ENCODE data around the gene APOM.

The APOM gene

GRCh38 chr6:31640612-31641011, 15.1 kb upstream of the APOM start:
- H2AFZ ChIP-seq (ENCODE audit: low read length) = no peak overlapping the region
- H4K20me1 ChIP-seq (ENCODE audit: insufficient read depth, low read length) = no peaks in the 10 kb centered on the region
- no peaks in the 10 kb centered on the region for H3K4me1 ChIP-seq (ENCODE audit: insufficient read depth, low read length, severe bottlenecking)
- H3K9me2 ChIP-seq (ENCODE audit: low read depth, low read length) = no peaks in the 10 kb centered on the region
- peaks cover 96% of the 10 kb centered on the region for H3K36me3 ChIP-seq (ENCODE audit: insufficient read depth, low read length)
- no peak overlapping the region for H3K27ac ChIP-seq (ENCODE audit: low read depth, low read length, poor library complexity, severe bottlenecking)
- peaks cover 4% of the 10 kb centered on the region; the same call in 1 of the 2 replicates for H3F3A ChIP-seq (ENCODE audit: insufficient read depth, low read length)
- no peaks in the 10 kb centered on the region for H3K9me3 ChIP-seq (ENCODE audit: low read length)
- H3K4me2 ChIP-seq (ENCODE audit: low read length) = no peak overlapping the region
- no peak overlapping the region for H3K9ac ChIP-seq (ENCODE audit: low read length)
- H3K4me3 ChIP-seq (ENCODE audit: low read depth, low read length, poor library complexity, severe bottlenecking) = no peak overlapping the region
- H3K27me3 ChIP-seq (ENCODE audit: insufficient read depth, low read length) = no peaks in the 10 kb centered on the region
- TF ChIP-seq EZH2 (IDR thresholded peaks at IDR 0.05; ENCODE audit: borderline replicate concordance, low read length) = no peak
- TF ChIP-seq, protein P1, sequence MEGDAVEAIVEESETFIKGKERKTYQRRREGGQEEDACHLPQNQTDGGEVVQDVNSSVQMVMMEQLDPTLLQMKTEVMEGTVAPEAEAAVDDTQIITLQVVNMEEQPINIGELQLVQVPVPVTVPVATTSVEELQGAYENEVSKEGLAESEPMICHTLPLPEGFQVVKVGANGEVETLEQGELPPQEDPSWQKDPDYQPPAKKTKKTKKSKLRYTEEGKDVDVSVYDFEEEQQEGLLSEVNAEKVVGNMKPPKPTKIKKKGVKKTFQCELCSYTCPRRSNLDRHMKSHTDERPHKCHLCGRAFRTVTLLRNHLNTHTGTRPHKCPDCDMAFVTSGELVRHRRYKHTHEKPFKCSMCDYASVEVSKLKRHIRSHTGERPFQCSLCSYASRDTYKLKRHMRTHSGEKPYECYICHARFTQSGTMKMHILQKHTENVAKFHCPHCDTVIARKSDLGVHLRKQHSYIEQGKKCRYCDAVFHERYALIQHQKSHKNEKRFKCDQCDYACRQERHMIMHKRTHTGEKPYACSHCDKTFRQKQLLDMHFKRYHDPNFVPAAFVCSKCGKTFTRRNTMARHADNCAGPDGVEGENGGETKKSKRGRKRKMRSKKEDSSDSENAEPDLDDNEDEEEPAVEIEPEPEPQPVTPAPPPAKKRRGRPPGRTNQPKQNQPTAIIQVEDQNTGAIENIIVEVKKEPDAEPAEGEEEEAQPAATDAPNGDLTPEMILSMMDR (IDR thresholded peaks at IDR 0.05; ENCODE audit: low read length) = no peak
- no peaks in the 10 kb centered on the region for H3K79me2 ChIP-seq (ENCODE audit: insufficient read depth, low read length)

DNA sequence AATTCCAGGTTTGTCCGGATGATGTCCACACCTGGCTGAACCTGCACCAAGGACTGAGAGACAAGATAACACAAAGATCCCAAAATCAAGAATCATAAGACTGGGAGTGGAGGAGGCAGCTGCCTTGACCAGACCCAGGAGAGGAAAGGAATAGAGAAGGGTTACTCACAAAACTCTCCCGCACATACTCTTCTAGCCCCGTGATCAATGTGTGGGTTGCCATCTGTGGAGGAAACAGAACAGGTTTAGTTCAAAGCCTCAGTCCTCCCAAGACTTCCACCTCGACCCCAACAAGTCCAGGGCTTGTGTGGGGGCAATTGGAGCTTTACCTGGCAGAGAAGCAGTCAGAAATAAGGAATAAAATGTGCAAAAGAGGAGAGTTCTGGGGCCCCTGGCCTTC, 14.3 kb upstream of the APOM start:
- no peaks in the 10 kb centered on the region for H3K79me2 ChIP-seq (ENCODE audit: insufficient read depth, low read length)
- H3F3A ChIP-seq (ENCODE audit: insufficient read depth, low read length) = peaks cover 4% of the 10 kb centered on the region; the same call in 1 of the 2 replicates
- no peak overlapping the region for H2AFZ ChIP-seq (ENCODE audit: low read length)
- no peak overlapping the region for H3K4me2 ChIP-seq (ENCODE audit: low read length)
- no peaks in the 10 kb centered on the region for H3K4me1 ChIP-seq (ENCODE audit: insufficient read depth, low read length, severe bottlenecking)
- no peaks in the 10 kb centered on the region for H3K9me3 ChIP-seq (ENCODE audit: low read length)
- no peak for TF ChIP-seq EZH2 (IDR thresholded peaks at IDR 0.05; ENCODE audit: borderline replicate concordance, low read length)
- TF ChIP-seq, protein P1 (IDR thresholded peaks at IDR 0.05; ENCODE audit: low read length) = no peak
- no peak overlapping the region for H3K4me3 ChIP-seq (ENCODE audit: low read depth, low read length, poor library complexity, severe bottlenecking)
- no peaks in the 10 kb centered on the region for H3K27me3 ChIP-seq (ENCODE audit: insufficient read depth, low read length)
- no peaks in the 10 kb centered on the region for H4K20me1 ChIP-seq (ENCODE audit: insufficient read depth, low read length)
- peaks cover 96% of the 10 kb centered on the region for H3K36me3 ChIP-seq (ENCODE audit: insufficient read depth, low read length)
- H3K27ac ChIP-seq (ENCODE audit: low read depth, low read length, poor library complexity, severe bottlenecking) = no peak overlapping the region
- no peak overlapping the region for H3K9ac ChIP-seq (ENCODE audit: low read length)
- no peaks in the 10 kb centered on the region for H3K9me2 ChIP-seq (ENCODE audit: low read depth, low read length)

DNA sequence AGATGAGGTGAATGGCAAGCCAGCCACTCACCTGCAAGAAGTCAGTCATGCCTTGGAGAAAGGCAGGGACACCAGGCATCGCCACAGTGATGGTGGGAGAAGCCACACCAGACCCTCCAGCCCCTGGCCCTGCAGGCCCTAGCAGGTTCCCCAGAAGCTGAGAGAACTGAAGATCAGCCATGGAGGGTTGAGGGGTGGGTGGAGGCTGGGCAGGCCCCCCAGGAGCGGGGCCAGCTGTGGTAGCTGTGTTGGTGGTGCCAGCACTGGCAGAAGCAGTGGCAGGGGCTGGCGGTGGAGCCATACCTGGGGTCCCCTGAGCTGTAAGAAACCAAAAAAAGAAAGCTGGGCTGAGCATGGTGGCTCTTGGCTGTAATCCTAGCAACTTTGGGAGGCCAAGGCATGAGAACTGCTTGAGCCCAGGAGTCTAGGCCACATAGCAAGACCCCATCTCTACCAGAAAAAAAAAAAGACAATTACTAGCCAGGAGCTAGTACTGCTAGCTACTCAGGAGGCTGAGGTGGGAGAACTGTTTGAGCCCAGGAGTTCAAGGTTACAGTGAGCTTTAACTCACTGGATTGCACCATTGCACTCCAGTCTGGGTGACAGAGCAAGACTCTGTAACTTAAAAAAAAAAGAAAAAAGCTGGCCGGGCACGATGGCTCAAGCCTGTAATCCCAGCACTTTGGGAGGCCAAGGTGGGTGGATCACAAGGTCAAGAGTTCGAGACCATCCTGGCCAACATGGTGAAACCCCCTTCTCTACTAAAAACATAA, 12.7 kb upstream of the APOM start:
- Histone ChIP-seq H3K27me3 (ENCODE audit: insufficient read depth, low read length) (no peaks in the 10 kb centered on the region), H3K9me2 (ENCODE audit: low read depth, low read length) (no peaks in the 10 kb centered on the region), H3K4me2 (ENCODE audit: low read length) (no peak overlapping the region), H2AFZ (ENCODE audit: low read length) (no peak overlapping the region), H3K27ac (ENCODE audit: low read depth, low read length, poor library complexity, severe bottlenecking) (no peak overlapping the region), H3K79me2 (ENCODE audit: insufficient read depth, low read length) (no peaks in the 10 kb centered on the region), H3K9ac (ENCODE audit: low read length) (no peak overlapping the region), H4K20me1 (ENCODE audit: insufficient read depth, low read length) (no peaks in the 10 kb centered on the region), H3K36me3 (ENCODE audit: insufficient read depth, low read length) (peaks cover 93% of the 10 kb centered on the region), H3K9me3 (ENCODE audit: low read length) (no peaks in the 10 kb centered on the region), H3F3A (ENCODE audit: insufficient read depth, low read length) (no peaks in the 10 kb centered on the region), H3K4me3 (ENCODE audit: low read depth, low read length, poor library complexity, severe bottlenecking) (no peak overlapping the region), H3K4me1 (ENCODE audit: insufficient read depth, low read length, severe bottlenecking) (no peaks in the 10 kb centered on the region)
- no peak for TF ChIP-seq EZH2 (IDR thresholded peaks at IDR 0.05; ENCODE audit: borderline replicate concordance, low read length)
- TF ChIP-seq, protein P1 (IDR thresholded peaks at IDR 0.05; ENCODE audit: low read length) = no peak
